Hepatocyte (in vitro differentiated cells): ENCODE data around the gene PLVAP.

Experiments
- CTCF ChIP-seq: fragments of 200-600 bp; sonication (generic); IDR thresholded peaks from 2 replicates; pipeline ENCODE4 v1.5.1; 2016; ENCODE audit warnings: antibody characterized with exemption, mild to moderate bottlenecking; ENCODE audit not compliant: poor library complexity
- EZH2 ChIP-seq: fragments of 200-600 bp; sonication (generic); IDR thresholded peaks from 2 replicates; pipeline ENCODE4 v1.6.1; 2016; ENCODE audit warnings: antibody characterized with exemption, mild to moderate bottlenecking, borderline replicate concordance

GRCh38 chr19:17405250-17406045 is 28.3 kb upstream of the PLVAP start, which contains the start of gene BST2:
- no peak for TF ChIP-seq CTCF
- TF ChIP-seq EZH2 = no peak
